HepG2 (cell line): ENCODE data around the gene FAM9B. TPM values are rescaled to one million over a fixed set of nuclear protein-coding genes. Genes with fewer than 3 reads are reported as not detected.

Experiments
- ATAC-seq: fragments of 200-7000 bp; cut with Tn5 transposase; 3 replicates; pipeline ENCODE4 v1.9.1; 2020; ENCODE audit warnings: mild to moderate bottlenecking, moderate library complexity
- BruUV-seq: library from RNA; stranded (reverse); fragments of 400-500 nt; replicated peaks from 2 replicates; lab custom pipeline; 2021; lab: Mats Ljungman, UMichigan
- CTCF ChIA-PET: fragments of 300-600 bp; formaldehyde crosslinking; extraction: SDS; loops from one replicate; lab custom pipeline; 2021; ENCODE audit warnings: low total read pairs, inconsistent platforms, low intra/inter-chr PET ratio; lab: Yijun Ruan, JAX
- POLR2A ChIA-PET: fragments of 350-600 bp; sonication (Branson Sonifier 250); formaldehyde crosslinking; loops from one replicate; lab custom pipeline; 2020; ENCODE audit warnings: antibody characterized with exemption, inconsistent platforms; lab: Yijun Ruan, JAX
- DNase-seq: peaks from one replicate; pipeline ENCODE4 v3.0.0-alpha.2; 2015; ENCODE audit warnings: low spot score
- FAIRE-seq: peaks from 3 replicates; lab custom pipeline; 2011; peaks lifted over from hg19 to GRCh38; lab: Jason Lieb, UNC
- H2AFZ ChIP-seq: one replicate; pipeline ENCODE4 v1.6.1; 2011; ENCODE audit warnings: low read length, inconsistent platforms
- H3K27ac ChIP-seq: fragments of 300-600 bp; 3 replicates; pipeline ENCODE4 v1.8.0; 2011; ENCODE audit warnings: mixed run types, mild to moderate bottlenecking, mixed read lengths, low read length, inconsistent platforms; ENCODE audit not compliant: insufficient read depth; ENCODE audit errors: extremely low read length
- H3K27me3 ChIP-seq, 2 experiments: fragments of 200-600 bp in 1 of 2; 2 replicates in 1 of 2; 3 replicates in 1 of 2; pipeline versions ENCODE4 v1.6.0 to v1.8.0; 2011; ENCODE audit warnings: low read length in 2 of 2, mild to moderate bottlenecking in 2 of 2, moderate library complexity in 2 of 2, inconsistent platforms in 1 of 2; ENCODE audit not compliant: insufficient read depth in 2 of 2, control insufficient read depth in 1 of 2
- H3K36me3 ChIP-seq, 2 experiments: fragments of 200-600 bp in 1 of 2; replicated peaks in 1 of 2; 2 replicates in 1 of 2; 3 replicates in 1 of 2; pipeline versions ENCODE4 v1.5.1 to v1.8.0; 2011; ENCODE audit warnings: low read length in 2 of 2, inconsistent platforms in 1 of 2; ENCODE audit not compliant: insufficient read depth in 2 of 2, control insufficient read depth in 1 of 2
- H3K4me1 ChIP-seq: 2 replicates; pipeline ENCODE4 v1.5.1; 2012; ENCODE audit warnings: low read length, inconsistent platforms; ENCODE audit not compliant: insufficient read depth
- H3K4me2 ChIP-seq: 2 replicates; pipeline ENCODE4 v1.6.0; 2011; ENCODE audit warnings: low read depth, low read length, inconsistent platforms
- H3K4me3 ChIP-seq, 3 experiments: fragments of 200-600 bp in 1 of 3; sonication (generic), shearing (Covaris generic) in 1 of 3; replicated peaks in 1 of 3; 2 replicates each; pipeline ENCODE4 v1.5.1; 2011 to 2016; ENCODE audit warnings: low read length in 3 of 3, inconsistent platforms in 2 of 3, low read depth in 2 of 3, mild to moderate bottlenecking in 2 of 3, control low read depth in 1 of 3, mixed read lengths in 1 of 3; ENCODE audit not compliant: insufficient read depth in 1 of 3
- H3K79me2 ChIP-seq: one replicate; pipeline ENCODE4 v1.6.1; 2011; ENCODE audit warnings: low read length, inconsistent platforms; ENCODE audit not compliant: insufficient read depth
- H3K9ac ChIP-seq: 2 replicates; pipeline ENCODE4 v1.6.0; 2011; ENCODE audit warnings: mild to moderate bottlenecking, low read depth, low read length, inconsistent platforms; ENCODE audit not compliant: insufficient read depth
- H3K9me3 ChIP-seq: 2 replicates; pipeline ENCODE4 v1.5.1; 2012; ENCODE audit warnings: mild to moderate bottlenecking, low read length
- H4K20me1 ChIP-seq: 2 replicates; pipeline ENCODE4 v1.6.0; 2011; ENCODE audit warnings: inconsistent platforms, mild to moderate bottlenecking, low read length, moderate library complexity; ENCODE audit not compliant: insufficient read depth
- GMEB2 ChIP-seq: IDR thresholded peaks from 2 replicates; pipeline ENCODE4 v1.6.1; 2016; ENCODE audit warnings: missing biosample characterization, missing genetic modification reagents, low read depth
- GPN1 ChIP-seq: sonication (generic); formaldehyde crosslinking; IDR thresholded peaks from 2 replicates; pipeline ENCODE4 v1.5.1; 2020; ENCODE audit warnings: missing genetic modification reagents, borderline replicate concordance
- HOMEZ ChIP-seq: IDR thresholded peaks from 2 replicates; pipeline ENCODE4 v1.6.1; 2016; ENCODE audit warnings: low read depth
- JDP2 ChIP-seq: sonication (generic); formaldehyde crosslinking; IDR thresholded peaks from 2 replicates; pipeline ENCODE4 v1.8.1; 2022; ENCODE audit warnings: missing genetic modification reagents, borderline replicate concordance
- MAFG ChIP-seq: sonication (generic); formaldehyde crosslinking; IDR thresholded peaks from 2 replicates; pipeline ENCODE4 v1.5.1; 2020; ENCODE audit warnings: mild to moderate bottlenecking, missing genetic modification reagents
- ZNF558 ChIP-seq: sonication (generic); formaldehyde crosslinking; IDR thresholded peaks from 2 replicates; pipeline ENCODE4 v1.9.0; 2022; ENCODE audit warnings: mild to moderate bottlenecking, missing genetic modification reagents, borderline replicate concordance
- ZNF615 ChIP-seq: sonication (generic); formaldehyde crosslinking; IDR thresholded peaks from 2 replicates; pipeline ENCODE4 v1.5.0; 2020; ENCODE audit warnings: mild to moderate bottlenecking, missing genetic modification reagents, borderline replicate concordance
- WGBS: methylation state at CpG from one replicate; pipeline ENCODE4 v1.1.6; 2017; ENCODE audit warnings: low lambda C conversion rate; 5-methylcytosine and 5-hydroxymethylcytosine counted together
- in situ Hi-C: cut with HindIII; loops from 2 replicates; pipeline ENCODE4 v1.10.0; 2017; ENCODE audit warnings: low pct_unique_long_range_greater_than_20kb; ENCODE audit not compliant: extremely low pct_ligation_motif_present
- intact Hi-C: fragments of 100-400 bp; cut with micrococcal nuclease; formaldehyde crosslinking; loops from one replicate; pipeline ENCODE4 v1.10.0; 2022; ENCODE audit not compliant: unreplicated experiment
- polyA plus RNA-seq, 8 experiments: library from polyadenylated mRNA; depleted of rRNA in 3 of 8; stranded (reverse) in 7 of 8; unstranded in 1 of 8; fragments of >200 nt; fragmentation: Illumina TruSeq in 4 of 8; extraction: Trizol in 4 of 8; gene quantifications; 2 replicates each; pipeline versions ENCODE4 v1.2.1 to v1.2.3, GENCODE V29; 2011 to 2016; ENCODE audit warnings: low read depth in 4 of 8, missing spikeins in 1 of 8, mixed read lengths in 1 of 8; ENCODE audit not compliant: insufficient read depth in 1 of 8
- total RNA-seq, 5 experiments: library from RNA; depleted of rRNA; stranded (reverse); fragments of >200 nt; fragmentation: Illumina TruSeq; extraction: Trizol; gene quantifications; 2 replicates each; pipeline ENCODE4 v1.2.3, GENCODE V29; 2016; ENCODE audit warnings: low read depth in 1 of 5

The FAM9B gene
- total and polyA plus RNA-seq, 2 of the 13 experiments (the other 11 are each of a cell fraction or from before 2014, with no cell fraction given) = not detected

DNA sequence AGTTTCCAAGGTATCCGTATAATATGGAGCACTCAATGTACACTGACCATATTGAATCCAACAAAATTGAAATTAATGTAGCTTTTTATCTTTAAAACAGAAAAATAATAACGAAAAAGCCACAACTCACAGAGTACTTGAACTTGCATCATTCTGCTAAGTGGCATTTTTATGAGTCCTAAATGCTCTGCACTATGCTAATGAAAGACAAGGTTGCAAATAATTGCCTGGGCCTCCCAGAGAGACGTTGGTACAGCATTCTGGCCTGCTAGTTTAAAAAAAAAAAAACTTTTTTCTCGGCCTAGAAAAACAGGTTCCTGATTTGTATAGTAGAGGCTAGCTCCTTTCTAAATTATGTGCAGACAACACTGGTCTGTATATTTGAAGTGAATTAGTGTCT, 4.3 kb upstream of the FAM9B start:
- CTCF ChIA-PET = no interaction called here
- no TSS peak for BruUV-seq

More for the DNA sequence above, 4.3 kb upstream of the FAM9B start:
- H3K4me3 ChIP-seq = no peak overlapping the region
- H3K79me2 ChIP-seq = no peaks in the 10 kb centered on the region
- H3K9ac ChIP-seq = no peak overlapping the region
- FAIRE-seq = no peak
- no peaks in the 10 kb centered on the region for H4K20me1 ChIP-seq
- H3K36me3 ChIP-seq = no peaks in the 10 kb centered on the region
- POLR2A ChIA-PET = no interaction called here
- H2AFZ ChIP-seq = no peak overlapping the region
- in situ Hi-C loops = no loop called here
- DNase-seq = no peak
- no peaks in the 10 kb centered on the region for H3K27me3 ChIP-seq
- no peak for ATAC-seq
- H3K4me2 ChIP-seq = no peak overlapping the region
- H3K27ac ChIP-seq = no peak overlapping the region
- no peaks in the 10 kb centered on the region for H3K4me1 ChIP-seq
- no peaks in the 10 kb centered on the region for H3K9me3 ChIP-seq
- no peak for TF ChIP-seq ZNF615 (CRISPR knock-in tag)
- no peak for TF ChIP-seq JDP2
- TF ChIP-seq GPN1 (CRISPR knock-in tag) = no peak
- TF ChIP-seq GMEB2 (CRISPR knock-in tag) = no peak
- TF ChIP-seq MAFG = no peak
- no peak for TF ChIP-seq ZNF558 (CRISPR knock-in tag)
- no peak for TF ChIP-seq HOMEZ (CRISPR knock-in tag)
- TF ChIP-seq, all 625 proteins: peak for 0
- intact Hi-C loops = no loop called here
- WGBS = 2% methylated on average over 4 of the region's 4 CpGs
